ENCODE measurements around the gene CPS1.
A peak's percentile ranks its signal among the peaks of the same experiment; 100 is the strongest.

The CPS1 gene

DNA sequence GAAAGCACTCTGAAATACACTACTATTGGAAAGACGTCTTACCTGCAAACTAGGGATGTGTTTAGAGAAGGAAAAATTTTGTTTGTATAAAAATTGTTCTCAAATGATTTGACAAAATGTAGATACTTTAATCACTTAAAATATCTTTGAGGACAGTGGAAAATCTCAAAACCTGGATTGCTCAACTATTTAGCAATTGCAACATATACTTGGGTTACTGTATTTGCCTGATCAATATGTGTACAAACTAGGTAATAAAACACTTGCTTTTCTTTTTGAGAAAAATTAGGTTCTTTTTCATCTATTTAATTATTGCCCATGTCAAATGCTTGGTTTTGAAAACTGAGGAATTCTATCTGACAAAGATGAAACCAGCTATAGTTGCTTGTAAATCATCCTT is 60.9 kb downstream of the CPS1 start:
- no peak for DNase-seq

DNA sequence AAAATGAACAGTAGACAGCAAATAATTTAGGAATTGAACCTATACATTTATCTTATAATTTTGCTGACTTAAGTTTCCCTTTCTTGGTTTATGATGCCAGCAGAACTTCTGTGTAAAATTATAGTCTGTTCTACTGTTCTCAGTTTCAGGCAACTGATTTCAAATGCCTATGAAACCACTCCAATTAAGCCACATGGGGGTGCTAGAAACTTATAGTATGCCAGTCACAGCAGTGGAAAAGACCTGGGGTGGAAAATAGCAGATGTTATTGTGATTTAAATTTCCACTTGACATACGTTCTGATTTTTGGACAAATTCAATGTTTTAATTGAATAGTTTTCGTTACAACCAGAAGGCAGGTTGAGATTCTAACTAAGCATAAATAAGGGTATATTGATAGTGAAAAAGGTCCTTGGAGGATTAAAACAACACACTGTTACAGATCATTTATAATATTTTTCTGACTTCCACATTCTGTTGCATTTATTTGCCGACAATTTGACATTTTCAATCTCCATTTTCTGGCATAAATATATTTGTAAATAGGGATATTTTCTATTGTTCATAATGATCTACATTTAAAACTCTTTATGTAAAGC is 61.4 kb downstream of the CPS1 start:
- DNase-seq = peak; percentile 43

DNA sequence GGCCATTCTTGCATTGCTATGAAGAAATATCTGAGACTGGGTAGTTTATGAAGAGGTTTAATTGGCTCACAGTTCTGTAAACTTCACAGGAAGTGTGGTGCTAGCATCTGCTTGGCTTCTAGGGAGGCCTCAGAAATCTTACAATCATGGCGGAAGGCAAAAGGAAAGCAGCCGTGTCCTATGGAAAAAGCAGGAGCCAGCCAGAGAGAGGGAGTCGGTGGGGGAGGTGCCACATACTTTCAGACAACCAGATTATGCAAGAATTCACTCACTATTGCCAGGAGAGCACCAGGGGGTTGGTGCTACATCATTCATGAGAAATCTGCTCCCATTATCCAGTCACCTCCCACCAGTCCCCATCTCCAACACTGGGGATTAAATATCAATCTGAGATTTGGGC is 64.1 kb downstream of the CPS1 start:
- no peak for DNase-seq

- DNase-seq = no peak
These were observed 67.1 kb downstream of the CPS1 start for GRCh38 chr2:210623506-210623905.

DNA sequence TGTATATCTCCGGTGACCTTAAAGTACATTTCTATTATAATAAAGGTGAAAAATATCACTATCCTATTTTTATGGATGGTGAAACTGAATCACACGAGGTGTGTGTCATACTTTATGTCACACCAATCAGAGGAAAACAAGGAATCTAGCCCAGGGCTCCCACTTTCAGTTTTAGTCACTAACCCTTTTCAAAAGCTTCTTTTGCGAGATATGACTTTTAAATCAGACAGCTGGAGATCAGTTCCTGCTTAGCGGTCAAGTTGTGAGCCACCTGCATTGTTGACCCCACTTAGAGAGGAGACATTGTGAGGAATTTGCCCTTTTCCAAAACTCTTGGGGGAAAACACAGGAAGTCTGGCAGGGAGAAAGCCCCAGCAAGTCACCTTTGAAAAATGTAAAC is 70.5 kb downstream of the CPS1 start:
- no peak for DNase-seq

DNA sequence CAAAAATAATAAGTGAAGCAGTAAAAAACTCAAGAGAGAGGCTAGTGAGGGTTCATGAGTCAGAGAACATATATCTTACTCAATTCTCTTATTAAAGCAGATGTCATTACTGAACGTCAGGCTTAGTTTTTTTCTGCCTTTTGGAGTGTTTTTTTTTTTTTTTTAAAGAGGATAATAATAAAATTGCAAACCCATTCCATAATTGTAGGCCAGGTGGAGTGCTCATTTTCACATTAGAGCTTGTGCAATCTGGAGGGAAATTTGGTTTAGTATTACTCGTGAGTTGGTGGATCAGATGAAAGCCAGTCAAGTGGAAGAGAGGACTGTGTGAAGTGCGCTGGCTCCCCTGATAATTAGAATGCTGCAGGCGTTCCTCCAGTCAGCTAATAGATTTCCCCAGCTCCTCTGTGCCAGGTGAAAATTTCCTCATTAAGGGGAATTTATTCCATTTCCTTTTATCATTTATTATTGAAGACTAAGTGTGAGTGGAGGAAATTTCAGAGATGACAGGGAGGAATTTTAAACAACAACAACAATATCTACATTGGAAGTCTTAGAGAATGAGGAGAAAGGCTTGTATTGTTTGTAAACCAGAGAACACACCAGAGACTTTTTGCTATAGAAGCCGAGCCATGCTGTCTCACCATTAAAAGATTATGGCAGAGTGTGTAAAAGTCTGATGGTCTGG is 74.6 kb downstream of the CPS1 start:
- DNase-seq = peak; percentile 98

GRCh38 chr2:210633699-210634098 is 77.3 kb downstream of the CPS1 start:
- no peak for DNase-seq

- DNase-seq = no peak
These were observed 78.9 kb downstream of the CPS1 start for GRCh38 chr2:210635257-210635656.

DNA sequence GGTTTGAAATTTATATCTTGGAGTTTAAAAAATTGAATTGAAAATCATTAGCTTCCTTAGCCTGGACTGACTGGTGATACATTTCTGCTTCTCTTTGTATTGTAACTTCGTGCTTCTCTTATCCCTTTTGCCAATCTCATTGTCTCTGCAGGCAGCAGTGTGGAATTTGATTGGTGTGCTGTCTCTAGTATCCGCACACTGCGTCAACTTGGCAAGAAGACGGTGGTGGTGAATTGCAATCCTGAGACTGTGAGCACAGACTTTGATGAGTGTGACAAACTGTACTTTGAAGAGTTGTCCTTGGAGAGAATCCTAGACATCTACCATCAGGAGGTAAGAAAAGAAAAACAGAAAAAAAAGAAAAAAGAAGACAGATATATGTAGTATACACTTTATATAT is 85.9 kb downstream of the CPS1 start:
- no peak for DNase-seq

DNA sequence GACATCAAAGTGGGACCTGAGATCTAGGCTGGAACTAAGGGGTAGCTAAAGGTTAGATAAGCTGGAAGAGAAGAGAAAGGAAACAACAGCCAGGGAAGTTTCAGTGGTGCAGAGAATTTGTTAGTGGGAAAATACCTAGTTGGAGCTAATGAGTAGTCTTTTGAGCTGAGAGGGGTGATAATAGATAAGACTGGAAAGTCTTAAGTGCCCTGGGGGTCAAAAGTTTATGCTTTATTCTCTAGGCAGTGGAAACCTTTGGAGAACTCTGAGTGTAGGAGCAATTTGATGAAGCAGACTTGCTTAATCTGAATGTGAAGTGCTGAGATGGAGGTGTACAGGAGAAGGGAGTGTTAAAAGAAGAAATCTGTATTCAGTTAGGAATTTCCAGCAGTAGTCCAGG is 90.8 kb downstream of the CPS1 start:
- DNase-seq = no peak

GRCh38 chr2:210654091-210654490 is 97.7 kb downstream of the CPS1 start:
- no peak for DNase-seq

- DNase-seq = no peak
These were observed 99.0 kb downstream of the CPS1 start for GRCh38 chr2:210655229-210655975.

DNA sequence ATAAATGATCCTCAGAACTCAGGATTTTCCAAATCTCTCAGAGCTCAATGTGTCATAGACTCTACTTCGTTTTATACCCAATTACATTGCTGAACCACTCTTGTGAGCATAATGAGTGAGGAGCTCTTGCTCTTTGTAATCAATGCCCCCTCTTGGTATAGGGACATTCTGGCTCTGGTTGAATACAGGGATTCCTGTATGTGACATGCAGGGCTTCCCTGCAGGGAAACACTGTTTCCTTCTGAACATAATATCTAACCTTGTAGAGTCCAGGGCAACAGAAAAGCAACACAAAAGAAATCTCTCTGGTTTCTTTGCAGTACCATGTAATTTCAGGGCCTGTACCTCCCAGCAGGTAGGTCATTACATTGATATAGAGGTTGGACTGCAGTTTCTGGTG is 101.5 kb downstream of the CPS1 start:
- DNase-seq = no peak

DNA sequence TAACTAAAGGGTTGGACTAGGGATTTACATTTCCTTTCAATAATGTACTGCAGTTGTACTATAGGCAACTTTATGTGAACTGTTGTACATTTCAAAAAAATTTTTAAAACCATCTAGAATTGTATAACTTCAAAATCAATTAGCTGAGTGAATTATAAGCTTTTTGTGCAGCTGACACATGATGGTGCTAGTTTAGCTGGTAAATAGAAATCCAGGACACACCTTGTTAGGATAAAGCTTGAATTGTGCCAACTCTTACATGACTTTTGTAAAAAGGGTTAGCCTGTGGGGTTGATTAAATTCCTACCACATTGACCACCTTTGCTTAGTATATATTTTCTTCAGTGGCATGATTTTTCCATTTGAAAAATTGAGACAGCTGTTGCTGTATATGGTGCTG is 104.4 kb downstream of the CPS1 start:
- no peak for DNase-seq

- no peak for DNase-seq
These were observed 106.2 kb downstream of the CPS1 start for GRCh38 chr2:210662560-210662959.

GRCh38 chr2:210663631-210664089 is 107.3 kb downstream of the CPS1 start:
- no peak for DNase-seq

- no peak for DNase-seq
These were observed 111.3 kb downstream of the CPS1 start for GRCh38 chr2:210667711-210668110.

DNA sequence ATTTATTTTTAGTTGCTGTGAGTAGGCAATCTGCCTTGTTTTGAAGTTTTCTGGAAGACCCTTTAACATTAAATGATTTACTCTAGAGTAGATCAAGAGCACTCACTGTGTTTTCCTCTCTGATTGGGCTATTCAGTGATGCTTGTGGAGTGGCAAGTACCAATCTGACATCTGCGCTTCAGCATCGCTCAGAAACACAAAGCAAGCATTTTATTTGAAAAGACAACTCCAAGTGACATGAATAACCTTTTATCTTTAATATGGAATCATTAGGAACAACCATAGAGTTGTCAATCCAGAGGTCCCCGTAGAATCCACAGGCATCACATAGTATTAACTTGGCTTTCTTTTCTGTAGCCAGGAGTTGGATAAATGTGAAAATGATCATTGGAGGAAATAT is 114.7 kb downstream of the CPS1 start:
- no peak for DNase-seq

GRCh38 chr2:210673117-210673516 is 116.7 kb downstream of the CPS1 start:
- DNase-seq = no peak

GRCh38 chr2:210676067-210676466 is 119.7 kb downstream of the CPS1 start:
- no peak for DNase-seq

- DNase-seq = peak; percentile 83
These were observed 125.1 kb downstream of the CPS1 start for GRCh38 chr2:210681491-210681890.

- DNase-seq = no peak
These were observed 130.0 kb downstream of the CPS1 start for GRCh38 chr2:210686401-210686800.

DNA sequence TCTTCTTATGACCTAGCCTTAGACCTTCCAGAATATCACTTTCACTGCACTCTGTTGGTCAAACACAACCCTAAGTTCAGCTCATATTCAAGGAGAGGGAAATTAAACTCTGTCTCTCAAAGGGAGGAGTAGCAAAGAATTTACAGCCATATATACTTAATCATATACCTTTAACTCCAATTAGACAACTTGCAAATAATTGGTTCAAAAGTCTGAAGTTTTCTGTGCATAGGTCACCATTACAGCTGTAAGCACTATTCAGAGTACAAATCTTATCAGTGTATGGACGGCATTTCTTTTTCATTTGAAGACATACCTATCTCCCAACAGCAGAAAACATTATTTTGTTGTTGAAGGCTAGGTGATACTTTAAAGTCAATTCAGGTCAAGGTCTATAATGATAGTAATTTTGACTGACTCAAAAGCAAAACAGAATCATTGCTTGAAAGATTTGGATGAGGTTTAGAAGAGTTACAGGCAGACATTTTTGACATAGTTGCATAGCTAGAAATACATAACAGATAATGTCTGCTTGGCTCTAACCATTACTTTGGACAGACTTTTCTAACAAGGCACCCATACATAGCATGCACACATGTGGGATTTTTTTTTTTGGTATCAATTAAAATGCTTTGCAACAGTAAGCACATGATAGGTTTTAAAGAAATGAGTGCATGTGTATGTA is 131.5 kb downstream of the CPS1 start:
- DNase-seq = no peak

DNA sequence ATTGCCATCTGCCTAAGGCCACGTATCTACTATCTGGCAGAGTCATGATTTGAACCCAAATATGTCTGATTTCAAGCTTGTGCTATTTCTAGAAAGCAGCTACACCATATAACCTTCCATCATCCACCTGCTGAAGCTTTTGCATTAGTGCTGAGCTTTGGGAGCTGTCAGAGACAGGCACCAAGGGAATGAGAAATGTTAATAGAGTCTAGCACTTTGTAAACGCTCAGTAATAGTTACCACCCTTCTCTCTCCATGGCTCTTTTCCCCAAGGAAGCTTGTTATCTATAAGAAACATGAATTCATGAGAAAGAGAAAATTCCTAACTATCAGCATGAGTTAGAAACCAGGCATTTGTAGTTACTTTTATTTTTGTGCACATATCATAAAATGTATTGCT is 151.5 kb downstream of the CPS1 start:
- no peak for DNase-seq
